GM23338 (cell line): Measurements from ENCODE around the gene LILRA5. TPM values are rescaled to one million over a fixed set of nuclear protein-coding genes. Genes with fewer than 3 reads are reported as not detected.

Experiments used
- ATAC-seq: fragments of 200-7000 bp; cut with Tn5 transposase; 3 replicates; pipeline ENCODE4 v1.9.1; 2020
- DNase-seq: peaks from one replicate; pipeline ENCODE4 v3.0.0-alpha.2; 2015; ENCODE audit warnings: low spot score
- H2AFZ ChIP-seq: fragments of 200-600 bp; sonication (generic); 2 replicates; pipeline ENCODE4 v1.8.0; 2016; ENCODE audit warnings: antibody characterized with exemption, mild to moderate bottlenecking, moderate library complexity
- H3F3A ChIP-seq: fragments of 200-600 bp; sonication (generic); replicated peaks from 2 replicates; pipeline ENCODE4 v1.8.0; 2017; ENCODE audit warnings: antibody characterized with exemption, mixed run types, low read depth
- H3K27ac ChIP-seq: fragments of 200-600 bp; sonication (generic); 2 replicates; pipeline ENCODE4 v1.6.1; 2016; ENCODE audit warnings: low read depth
- H3K27me3 ChIP-seq: fragments of 200-600 bp; sonication (generic); 2 replicates; pipeline ENCODE4 v1.8.0; 2016; ENCODE audit warnings: mild to moderate bottlenecking, mixed run types, moderate library complexity; ENCODE audit not compliant: insufficient read depth
- H3K36me3 ChIP-seq: fragments of 200-600 bp; sonication (generic); 2 replicates; pipeline ENCODE4 v1.8.0; 2016; ENCODE audit warnings: mild to moderate bottlenecking; ENCODE audit not compliant: insufficient read depth
- H3K4me1 ChIP-seq: fragments of 200-600 bp; sonication (generic); 2 replicates; pipeline ENCODE4 v1.8.0; 2016; ENCODE audit warnings: mild to moderate bottlenecking, moderate library complexity; ENCODE audit not compliant: insufficient read depth
- H3K4me2 ChIP-seq: fragments of 200-600 bp; sonication (generic); 2 replicates; pipeline ENCODE4 v1.7.1; 2017; ENCODE audit warnings: mixed run types
- H3K4me3 ChIP-seq: fragments of 200-600 bp; sonication (generic); 2 replicates; pipeline ENCODE4 v1.6.1; 2016; ENCODE audit warnings: mixed run types
- H3K79me2 ChIP-seq: fragments of 200-600 bp; sonication (generic); replicated peaks from 2 replicates; pipeline ENCODE4 v1.8.0; 2017; ENCODE audit warnings: mild to moderate bottlenecking; ENCODE audit not compliant: insufficient read depth
- H3K9me2 ChIP-seq: fragments of 200-600 bp; sonication (generic); 2 replicates; pipeline ENCODE4 v1.8.0; 2017; ENCODE audit not compliant: insufficient read depth
- H4K20me1 ChIP-seq: fragments of 200-600 bp; sonication (generic); replicated peaks from 2 replicates; pipeline ENCODE4 v1.8.0; 2017; ENCODE audit warnings: mild to moderate bottlenecking; ENCODE audit not compliant: insufficient read depth
- H3K27ac Mint-ChIP-seq: 2 replicates; pipeline ENCODE4 v1.8.0; 2020; ENCODE audit warnings: inconsistent platforms, mild to moderate bottlenecking, moderate library complexity, mixed read lengths
- H3K27me3 Mint-ChIP-seq: 3 replicates; pipeline ENCODE4 v1.8.0; 2022; ENCODE audit warnings: low read depth, mild to moderate bottlenecking, moderate library complexity, mixed read lengths, inconsistent platforms; ENCODE audit not compliant: insufficient read depth, poor library complexity
- H3K36me3 Mint-ChIP-seq: 3 replicates; pipeline ENCODE4 v1.8.0; 2021; ENCODE audit warnings: low read depth, mild to moderate bottlenecking, inconsistent platforms, moderate library complexity, mixed read lengths
- H3K4me1 Mint-ChIP-seq: 3 replicates; pipeline ENCODE4 v1.8.0; 2020; ENCODE audit warnings: mild to moderate bottlenecking, inconsistent platforms, mixed read lengths
- H3K4me3 Mint-ChIP-seq: 3 replicates; pipeline ENCODE4 v1.8.0; 2021; ENCODE audit warnings: moderate library complexity, mild to moderate bottlenecking, inconsistent platforms, mixed read lengths
- H3K9me3 Mint-ChIP-seq: 3 replicates; pipeline ENCODE4 v1.8.0; 2020; ENCODE audit warnings: moderate library complexity, mild to moderate bottlenecking, inconsistent platforms, mixed read lengths
- CREB1 ChIP-seq: fragments of 250-450 bp; sonication (Bioruptor Pico); IDR thresholded peaks from 2 replicates; pipeline ENCODE4 v1.5.0; 2020; ENCODE audit warnings: low read depth, mild to moderate bottlenecking, moderate library complexity
- CTCF ChIP-seq, 2 experiments: fragments of 200-600 bp in 1 of 2; sonication (generic) in 1 of 2; conservative IDR thresholded peaks; 2 replicates each; pipeline versions ENCODE4 v1.5.1 to v1.6.1; 2016 to 2017; ENCODE audit warnings: antibody characterized with exemption in 2 of 2, low read depth in 2 of 2, mild to moderate bottlenecking in 2 of 2, moderate library complexity in 1 of 2
- EZH2 ChIP-seq: fragments of 200-600 bp; sonication (generic); IDR thresholded peaks from one replicate; pipeline ENCODE4 v1.8.0; 2017; ENCODE audit warnings: antibody characterized with exemption, mild to moderate bottlenecking, low read depth; ENCODE audit not compliant: unreplicated experiment
- JUNB ChIP-seq: IDR thresholded peaks from one replicate; pipeline ENCODE4 v1.6.1; 2016; ENCODE audit warnings: antibody characterized with exemption; ENCODE audit not compliant: unreplicated experiment
- NANOG ChIP-seq: IDR thresholded peaks from 2 replicates; pipeline ENCODE4 v1.6.1; 2016; ENCODE audit warnings: antibody characterized with exemption, borderline replicate concordance
- REST ChIP-seq: IDR thresholded peaks from one replicate; pipeline ENCODE4 v1.6.1; 2018; ENCODE audit warnings: antibody characterized with exemption; ENCODE audit not compliant: unreplicated experiment
- STAT1 ChIP-seq: IDR thresholded peaks from one replicate; pipeline ENCODE4 v1.6.1; 2016; ENCODE audit warnings: antibody characterized with exemption; ENCODE audit not compliant: unreplicated experiment
- ZNF114 ChIP-seq: fragments of 250-450 bp; sonication (Bioruptor Pico); IDR thresholded peaks from 2 replicates; pipeline ENCODE4 v1.5.0; 2020; ENCODE audit warnings: mild to moderate bottlenecking, moderate library complexity
- ZNF462 ChIP-seq: fragments of 250-450 bp; sonication (Bioruptor Pico); IDR thresholded peaks from 2 replicates; pipeline ENCODE4 v1.5.0; 2020; ENCODE audit warnings: mild to moderate bottlenecking, moderate library complexity
- polyA plus RNA-seq: library from polyadenylated mRNA; unstranded; fragments of >200 nt; fragmentation: Nextera tagmentation; extraction: Ambion mirVana; gene quantifications from 2 replicates; pipeline ENCODE4 v1.2.1, GENCODE V29; 2016
- total RNA-seq: library from RNA; depleted of rRNA; stranded (reverse); fragments of >200 nt; shearing (Covaris generic); gene quantifications from 2 replicates; pipeline ENCODE4 v1.2.3, GENCODE V29; 2014

The LILRA5 gene
- total and polyA plus RNA-seq, 2 experiments from 2014 or later, result not detected

- Mint-ChIP-seq H3K4me1 (no peaks in the 10 kb centered on the region; the same call in 2 of the 3 replicates), H3K27me3 (peaks cover 10% of the 10 kb centered on the region), H3K4me3 (no peak overlapping the region), H3K9me3 (peaks cover 9% of the 10 kb centered on the region), H3K27ac (no peak overlapping the region), H3K36me3 (no peaks in the 10 kb centered on the region; the same call in 2 of the 3 replicates)
- Histone ChIP-seq H3K9me2 (peaks cover 5% of the 10 kb centered on the region; the same call in 1 of the 2 replicates), H3K27ac (no peak overlapping the region), H3K27me3 (no peaks in the 10 kb centered on the region), H3K4me3 (no peak overlapping the region), H2AFZ (no peak overlapping the region), H3K4me2 (no peak overlapping the region), H3K36me3 (no peaks in the 10 kb centered on the region), H3K79me2 (no peaks in the 10 kb centered on the region), H4K20me1 (0 out of 2 replicates have a peak, but pooled peaks cover 4% of the 10 kb centered on the region), H3K4me1 (no peaks in the 10 kb centered on the region), H3F3A (no peaks in the 10 kb centered on the region)
- ATAC-seq (no peak), DNase-seq (no peak)
- TF ChIP-seq REST (no peak), JUNB (no peak), NANOG (no peak), CTCF (conservative IDR thresholded peaks at IDR 0.05; ENCODE audit: low read depth in 2 of 2) (no peak), EZH2 (no peak), ZNF462 (CRISPR knock-in tag) (no peak), STAT1 (no peak), ZNF114 (CRISPR knock-in tag) (no peak), CREB1 (CRISPR knock-in tag) (no peak)
Observed at GRCh38 chr19:54309811-54310210, 3.2 kb downstream of the LILRA5 start.
